IPS DF 6.9 (cell line): ENCODE results near the gene DUSP14.

Source experiments
- DNase-seq: peaks from one replicate; pipeline ENCODE4 v3.0.0-alpha.2; 2013; ENCODE audit warnings: low read depth, low spot score
- H3K27ac ChIP-seq: one replicate; pipeline ENCODE4 v1.5.1; 2013; ENCODE audit warnings: low read length, control low read depth
- H3K27me3 ChIP-seq: 2 replicates; pipeline ENCODE4 v1.6.1; 2013; ENCODE audit warnings: mild to moderate bottlenecking, low read length; ENCODE audit not compliant: control insufficient read depth, insufficient read depth
- H3K36me3 ChIP-seq: 2 replicates; pipeline ENCODE4 v1.6.1; 2013; ENCODE audit warnings: low read length; ENCODE audit not compliant: control insufficient read depth, insufficient read depth
- H3K4me1 ChIP-seq: 2 replicates; pipeline ENCODE4 v1.6.1; 2013; ENCODE audit warnings: low read length; ENCODE audit not compliant: control insufficient read depth, insufficient read depth
- H3K4me3 ChIP-seq: 2 replicates; pipeline ENCODE4 v1.5.1; 2013; ENCODE audit warnings: mild to moderate bottlenecking, low read length
- H3K9me3 ChIP-seq: 2 replicates; pipeline ENCODE4 v1.6.1; 2013; ENCODE audit warnings: low read length, inconsistent platforms; ENCODE audit not compliant: control insufficient read depth, insufficient read depth
- WGBS: extraction: QIAGEN DNeasy Blood & Tissue Kit; methylation state at CpG from one replicate; pipeline ENCODE4 v1.1.7; 2013; ENCODE audit warnings: mixed read lengths, missing lambda C conversion rate; ENCODE audit not compliant: insufficient read length, insufficient coverage; 5-methylcytosine and 5-hydroxymethylcytosine counted together

DUSP14 gene

DNA sequence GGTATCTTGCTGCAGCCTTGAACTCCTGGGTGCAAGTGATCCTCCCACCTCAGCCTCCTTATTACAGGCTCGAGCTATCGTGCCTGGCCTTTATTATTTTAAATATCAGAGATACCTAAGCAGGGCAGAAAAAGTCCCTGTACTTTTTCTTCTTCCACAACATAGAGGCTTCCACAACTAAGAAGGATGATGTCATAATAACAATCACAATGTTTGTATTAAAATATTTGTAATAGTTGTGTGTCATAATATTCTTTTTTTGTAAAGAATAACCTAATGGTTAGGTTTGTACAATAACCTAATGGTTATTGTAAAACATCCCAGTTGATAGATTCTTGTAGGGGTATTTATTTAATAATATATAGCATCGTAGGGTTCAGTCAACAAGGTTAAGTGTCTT is 26.7 kb upstream of the DUSP14 start:
- Histone ChIP-seq H3K4me1 (no peaks in the 10 kb centered on the region), H3K4me3 (no peak overlapping the region), H3K27ac (no peak overlapping the region), H3K27me3 (no peaks in the 10 kb centered on the region), H3K9me3 (no peaks in the 10 kb centered on the region), H3K36me3 (no peaks in the 10 kb centered on the region)
- no CpG with 5 or more reads among the region's 3 CpGs for WGBS
- DNase-seq: no peak

DNA sequence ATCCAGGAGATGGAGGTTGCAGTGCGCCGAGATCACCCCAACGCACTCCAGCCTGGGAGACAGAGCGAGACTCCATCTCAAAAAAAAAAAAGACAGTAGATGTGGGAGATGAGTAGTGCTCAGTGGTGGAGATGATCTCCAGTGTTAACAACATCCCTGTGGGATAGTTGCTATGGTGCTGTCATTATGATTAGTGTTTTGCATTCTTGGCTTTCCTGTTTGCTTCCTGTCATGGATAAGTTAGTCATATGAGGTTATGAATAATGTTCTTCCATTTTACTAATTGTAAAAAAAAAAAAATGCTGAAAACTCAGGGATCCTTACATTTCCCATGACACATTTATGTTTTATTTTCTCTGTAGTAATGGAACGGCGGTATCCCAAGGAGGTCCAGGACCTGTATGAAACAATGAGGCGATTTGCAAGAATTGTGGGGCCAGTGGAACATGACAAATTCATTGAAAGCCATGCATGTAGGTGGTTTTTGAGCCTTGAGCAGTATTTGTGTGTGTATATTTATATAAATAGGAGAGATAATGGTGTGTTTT is 24.5 kb upstream of the DUSP14 start:
- H3K27me3 ChIP-seq: no peaks in the 10 kb centered on the region
- no peaks in the 10 kb centered on the region for H3K9me3 ChIP-seq
- H3K27ac ChIP-seq: no peak overlapping the region
- H3K36me3 ChIP-seq: no peaks in the 10 kb centered on the region
- WGBS: no CpG with 5 or more reads among the region's 7 CpGs
- DNase-seq: no peak
- H3K4me3 ChIP-seq: no peak overlapping the region
- H3K4me1 ChIP-seq: no peaks in the 10 kb centered on the region

DNA sequence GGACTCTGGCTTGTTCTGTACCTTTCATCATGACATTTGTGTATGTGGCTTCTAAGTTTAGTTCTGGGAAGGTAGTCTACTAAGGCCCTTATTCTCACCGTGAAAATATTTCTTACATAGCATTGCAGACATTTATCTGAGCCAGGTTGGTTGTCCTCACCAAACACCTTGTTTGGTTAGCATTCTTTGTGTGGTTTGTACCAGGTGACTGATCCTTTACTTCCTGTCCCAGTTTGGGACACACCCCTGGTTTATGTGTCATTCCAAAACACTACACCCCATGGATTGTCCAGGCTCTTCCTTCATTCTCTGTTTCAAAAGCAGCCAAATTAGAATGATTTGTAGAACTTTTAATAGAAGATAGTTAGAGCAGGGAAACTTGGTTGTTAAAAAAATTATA is 23.2 kb upstream of the DUSP14 start:
- Histone ChIP-seq H3K27ac (no peak overlapping the region), H3K9me3 (no peaks in the 10 kb centered on the region), H3K4me1 (no peaks in the 10 kb centered on the region), H3K36me3 (no peaks in the 10 kb centered on the region; the same call in 1 of the 2 replicates), H3K4me3 (no peak overlapping the region), H3K27me3 (no peaks in the 10 kb centered on the region)
- DNase-seq: no peak
- WGBS: no CpG with 5 or more reads among the region's 1 CpG

DNA sequence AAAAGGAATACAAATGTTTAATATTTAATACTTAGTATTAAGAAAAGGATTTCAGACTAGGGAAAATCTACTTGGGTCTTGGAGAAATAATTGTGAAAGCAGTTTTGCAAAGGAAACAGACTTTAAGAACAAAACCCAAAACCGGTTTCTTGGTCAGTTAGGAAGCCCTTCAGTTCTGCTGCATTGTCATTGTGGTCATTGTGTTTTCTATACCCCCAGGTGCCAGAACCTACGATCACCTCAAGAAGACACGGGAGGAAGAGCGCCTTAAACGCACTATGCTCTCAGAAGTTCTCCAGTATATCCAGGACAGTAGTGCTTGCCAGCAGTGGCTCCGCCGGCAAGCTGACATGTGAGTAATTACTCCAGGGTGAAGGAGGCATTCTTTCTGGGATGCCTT is 19.5 kb upstream of the DUSP14 start:
- Histone ChIP-seq H3K4me1 (no peaks in the 10 kb centered on the region), H3K27me3 (no peaks in the 10 kb centered on the region), H3K4me3 (no peak overlapping the region), H3K27ac (no peak overlapping the region), H3K36me3 (no peaks in the 10 kb centered on the region; the same call in 1 of the 2 replicates), H3K9me3 (no peaks in the 10 kb centered on the region)
- WGBS: no CpG with 5 or more reads among the region's 7 CpGs
- DNase-seq: no peak

DNA sequence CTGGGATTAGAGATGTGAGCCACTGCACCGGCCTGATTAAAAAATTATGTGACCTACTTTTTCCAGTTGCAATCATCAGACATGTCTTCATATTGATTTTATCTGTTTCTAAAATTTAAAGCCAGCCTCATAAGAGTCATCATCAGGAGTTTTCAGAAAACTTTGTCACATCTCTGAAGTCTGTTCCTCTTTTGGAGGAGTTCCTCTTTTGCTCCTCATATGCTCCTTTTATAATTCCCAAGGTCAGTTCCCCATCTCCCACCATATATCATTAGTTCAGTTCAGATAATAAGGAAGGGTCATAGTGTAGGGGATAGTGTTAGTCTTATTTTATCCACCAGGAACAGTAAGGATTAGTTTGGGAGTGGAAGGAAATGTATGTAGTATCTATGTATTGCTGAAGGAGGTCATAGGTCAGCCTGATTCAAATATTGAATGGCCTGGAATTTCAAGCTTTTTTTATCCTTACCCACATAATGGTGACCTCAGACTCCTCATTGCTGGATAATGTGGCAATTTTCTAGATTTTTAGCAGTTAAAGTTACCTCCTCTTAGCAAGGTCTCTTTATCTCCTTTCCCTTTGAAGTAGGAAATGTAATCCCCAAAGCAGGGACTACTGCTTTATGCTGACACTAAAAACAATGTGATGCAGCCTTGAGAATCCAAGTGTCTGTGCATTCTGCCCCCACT is 13.8 kb upstream of the DUSP14 start:
- WGBS: no CpG with 5 or more reads among the region's 1 CpG
- no peaks in the 10 kb centered on the region for H3K27me3 ChIP-seq
- H3K4me1 ChIP-seq: no peaks in the 10 kb centered on the region
- DNase-seq: no peak
- no peak overlapping the region for H3K27ac ChIP-seq
- H3K36me3 ChIP-seq: peaks cover 5% of the 10 kb centered on the region; the same call in 1 of the 2 replicates
- no peak overlapping the region for H3K4me3 ChIP-seq
- H3K9me3 ChIP-seq: no peaks in the 10 kb centered on the region

DNA sequence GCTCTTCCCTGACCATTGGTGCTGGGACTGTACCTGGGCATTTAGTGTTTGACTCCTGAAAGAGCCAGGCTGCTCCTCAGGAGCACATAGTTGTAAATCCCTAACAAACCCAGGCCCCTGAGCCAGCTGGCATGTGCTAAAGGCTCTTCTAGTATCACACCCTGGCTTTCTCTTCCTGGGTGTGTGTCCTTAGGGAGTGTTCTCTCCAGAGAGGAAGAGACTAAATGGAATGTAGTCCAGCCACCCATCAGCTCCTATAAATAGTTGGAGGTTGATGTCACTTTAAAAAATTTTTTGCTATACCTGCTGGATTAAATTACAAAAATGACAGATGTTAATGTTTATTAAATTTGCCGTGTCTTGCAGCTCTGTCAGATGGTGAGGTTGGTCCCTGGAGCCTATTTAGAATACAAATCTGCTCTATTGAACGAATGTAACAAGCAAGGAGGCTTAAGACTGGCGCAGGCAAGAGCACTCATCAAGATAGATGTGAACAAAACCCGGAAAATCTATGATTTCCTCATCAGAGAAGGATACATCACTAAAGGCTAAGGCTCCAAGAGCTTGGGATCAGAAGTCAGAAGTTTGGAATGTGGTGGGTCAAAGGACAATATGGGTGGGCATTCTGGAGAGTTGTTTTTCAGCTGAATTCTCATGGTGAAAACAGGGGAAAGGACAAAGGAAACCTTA is 13.1 kb upstream of the DUSP14 start:
- Histone ChIP-seq H3K36me3 (peaks cover 5% of the 10 kb centered on the region; the same call in 1 of the 2 replicates), H3K4me1 (no peaks in the 10 kb centered on the region), H3K27ac (no peak overlapping the region), H3K9me3 (no peaks in the 10 kb centered on the region), H3K4me3 (no peak overlapping the region), H3K27me3 (no peaks in the 10 kb centered on the region)
- no peak for DNase-seq
- WGBS: no CpG with 5 or more reads among the region's 4 CpGs

DNA sequence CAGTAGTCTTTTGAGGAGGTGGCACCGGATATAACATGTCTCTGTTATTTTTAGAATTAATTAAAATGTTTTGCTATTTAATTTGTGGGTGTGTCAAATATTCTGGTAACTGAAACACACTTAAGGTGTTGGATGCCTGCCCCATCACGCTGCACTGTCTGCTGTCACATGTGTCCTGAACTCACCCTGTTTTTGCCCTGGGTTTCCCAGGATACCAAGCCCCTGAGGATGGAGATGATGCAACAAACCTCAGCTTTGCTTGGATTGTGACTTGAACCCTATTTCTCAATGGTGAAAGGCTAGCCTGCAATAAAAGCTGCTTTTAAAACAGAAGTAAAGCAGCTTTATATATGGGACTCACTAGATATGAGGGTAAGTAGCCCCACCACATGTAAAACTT is 11.5 kb upstream of the DUSP14 start:
- H3K27ac ChIP-seq: no peak overlapping the region
- peaks cover 5% of the 10 kb centered on the region; the same call in 1 of the 2 replicates for H3K36me3 ChIP-seq
- H3K27me3 ChIP-seq: no peaks in the 10 kb centered on the region
- no peak for DNase-seq
- WGBS: no CpG with 5 or more reads among the region's 2 CpGs
- no peak overlapping the region for H3K4me3 ChIP-seq
- no peaks in the 10 kb centered on the region for H3K9me3 ChIP-seq
- peaks cover 3% of the 10 kb centered on the region; the same call in 1 of the 2 replicates for H3K4me1 ChIP-seq

DNA sequence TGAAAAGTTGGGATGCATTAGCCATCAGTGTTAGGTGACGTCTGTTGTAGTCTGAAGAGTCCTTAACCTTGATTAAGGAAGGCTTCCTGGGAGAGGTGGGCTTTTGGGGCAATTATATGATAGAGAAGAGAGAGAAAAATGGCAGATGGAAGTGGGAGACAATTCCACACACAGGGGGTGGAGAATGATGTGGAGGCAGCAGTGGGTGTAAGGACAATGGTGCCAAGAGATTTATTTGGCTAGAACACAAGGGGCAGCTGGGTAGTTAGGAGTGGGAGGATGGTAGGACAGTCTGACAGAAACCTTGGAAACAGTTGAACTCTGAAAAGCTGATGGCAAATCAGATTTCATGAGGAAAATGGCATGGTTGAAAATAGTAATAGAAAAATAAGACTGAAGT is 10.7 kb upstream of the DUSP14 start:
- DNase-seq: no peak
- Histone ChIP-seq H3K27me3 (no peaks in the 10 kb centered on the region), H3K4me3 (no peak overlapping the region), H3K27ac (no peak overlapping the region), H3K4me1 (peaks cover 5% of the 10 kb centered on the region; the same call in 1 of the 2 replicates), H3K36me3 (peaks cover 5% of the 10 kb centered on the region; the same call in 1 of the 2 replicates), H3K9me3 (no peaks in the 10 kb centered on the region)
- no CpG with 5 or more reads among the region's 1 CpG for WGBS

DNA sequence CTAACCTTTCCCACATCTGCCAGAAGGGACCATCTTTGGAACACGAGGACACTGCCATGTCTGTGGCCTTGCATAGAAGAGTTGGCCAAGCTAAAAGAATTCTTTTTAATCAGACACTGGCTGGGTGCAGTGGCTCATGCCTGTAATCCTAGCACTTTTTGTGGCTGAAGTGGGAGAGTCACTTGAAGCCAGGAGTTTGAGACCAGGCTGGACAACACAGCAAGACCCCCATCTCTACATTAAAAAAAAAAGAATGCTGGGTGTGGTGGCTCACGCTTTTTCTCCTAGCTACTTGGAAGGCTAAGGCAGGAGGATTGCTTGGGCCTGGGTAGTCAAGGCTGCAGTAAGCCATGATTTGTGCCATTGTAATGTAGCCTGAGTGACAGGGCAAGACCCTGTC is 9.3 kb upstream of the DUSP14 start:
- Histone ChIP-seq H3K4me3 (no peak overlapping the region), H3K9me3 (no peaks in the 10 kb centered on the region), H3K27ac (no peak overlapping the region), H3K36me3 (peaks cover 5% of the 10 kb centered on the region; the same call in 1 of the 2 replicates), H3K27me3 (no peaks in the 10 kb centered on the region), H3K4me1 (peaks cover 5% of the 10 kb centered on the region; the same call in 1 of the 2 replicates)
- WGBS: no CpG with 5 or more reads among the region's 2 CpGs
- DNase-seq: no peak

DNA sequence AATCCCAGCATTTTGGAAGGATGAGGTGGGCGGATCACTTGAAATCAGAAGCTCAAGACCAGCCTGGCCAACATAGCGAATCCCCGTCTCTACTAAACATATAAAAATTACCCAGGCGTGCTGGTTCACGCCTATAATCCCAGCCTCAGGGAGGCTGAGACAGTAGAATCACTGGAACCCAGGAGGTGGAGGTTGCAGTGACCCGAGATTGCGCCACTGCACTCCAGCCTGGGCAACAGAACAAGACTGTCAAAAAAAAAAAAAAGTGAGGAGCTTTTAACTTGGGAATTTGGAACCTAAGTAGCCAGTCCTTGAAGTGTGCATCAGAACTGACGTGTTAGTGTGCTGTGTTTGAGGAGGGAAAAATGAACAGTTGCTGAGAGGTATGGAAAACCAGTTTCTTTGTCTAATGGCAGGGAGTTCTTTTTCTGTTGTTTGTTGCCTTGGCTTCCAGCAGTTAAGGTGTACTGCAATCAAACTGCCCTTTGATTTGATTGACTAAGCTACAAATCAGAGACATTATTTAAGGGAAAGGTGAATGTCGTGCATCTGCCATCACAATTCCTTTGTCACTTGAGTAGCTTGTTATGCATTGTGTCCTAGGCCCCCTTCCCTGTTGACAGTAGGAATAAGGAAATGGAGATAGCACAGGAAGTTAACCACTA is 8.6 kb upstream of the DUSP14 start:
- Histone ChIP-seq H3K27ac (no peak overlapping the region), H3K27me3 (no peaks in the 10 kb centered on the region), H3K4me1 (peaks cover 5% of the 10 kb centered on the region; the same call in 1 of the 2 replicates), H3K36me3 (peaks cover 5% of the 10 kb centered on the region; the same call in 1 of the 2 replicates), H3K9me3 (no peaks in the 10 kb centered on the region), H3K4me3 (no peak overlapping the region)
- no peak for DNase-seq
- no CpG with 5 or more reads among the region's 9 CpGs for WGBS
